GM21717 (cell line): Measurements from ENCODE around the gene KRTAP4-5.
"Not testable (repeated sequence)": the region's sequence is repeated elsewhere in the genome, so short reads cannot be mapped to it uniquely, and the experiment has no call there.

Source experiments
- ATAC-seq: cut with Tn5 transposase; IDR thresholded peaks from one replicate; pipeline ENCODE4 v1.9.1; 2021; ENCODE audit warnings: mild to moderate bottlenecking, moderate library complexity; ENCODE audit not compliant: unreplicated experiment

Gene KRTAP4-5

GRCh38 chr17:41147531-41148204 is 2.0 kb downstream of the KRTAP4-5 start:
- no peak for ATAC-seq

- no peak for ATAC-seq
These were observed 4.4 kb downstream of the KRTAP4-5 start for GRCh38 chr17:41145261-41145660.

- no peak for ATAC-seq
These were observed 4.8 kb downstream of the KRTAP4-5 start for GRCh38 chr17:41144846-41145245.

DNA sequence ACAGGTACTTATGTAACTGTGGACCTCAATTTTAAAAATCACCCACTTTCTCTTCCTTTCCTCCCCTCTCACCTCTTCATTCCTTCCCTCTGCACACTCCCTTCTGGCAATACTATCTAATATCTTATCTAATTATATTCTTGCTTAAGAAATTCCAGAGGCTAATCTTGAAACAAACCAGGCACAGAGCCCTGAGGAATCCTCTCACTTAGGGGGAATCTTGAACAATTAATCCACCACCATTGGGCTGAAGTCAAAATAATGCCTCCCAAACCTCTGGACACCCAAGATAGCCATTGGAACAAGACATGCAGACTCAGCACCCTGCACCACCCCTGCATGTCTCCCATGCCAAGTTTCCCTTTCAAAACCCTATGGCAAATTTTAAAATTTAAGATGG is 8.3 kb downstream of the KRTAP4-5 start:
- no peak for ATAC-seq

GRCh38 chr17:41140360-41141131 is 9.1 kb downstream of the KRTAP4-5 start, which contains the start of gene KRTAP4-6:
TSS of gene KRTAP4-6 (minus strand) at chr17:41140544. CDS start at chr17:41140487, 57 bp downstream.
- no peak for ATAC-seq

DNA sequence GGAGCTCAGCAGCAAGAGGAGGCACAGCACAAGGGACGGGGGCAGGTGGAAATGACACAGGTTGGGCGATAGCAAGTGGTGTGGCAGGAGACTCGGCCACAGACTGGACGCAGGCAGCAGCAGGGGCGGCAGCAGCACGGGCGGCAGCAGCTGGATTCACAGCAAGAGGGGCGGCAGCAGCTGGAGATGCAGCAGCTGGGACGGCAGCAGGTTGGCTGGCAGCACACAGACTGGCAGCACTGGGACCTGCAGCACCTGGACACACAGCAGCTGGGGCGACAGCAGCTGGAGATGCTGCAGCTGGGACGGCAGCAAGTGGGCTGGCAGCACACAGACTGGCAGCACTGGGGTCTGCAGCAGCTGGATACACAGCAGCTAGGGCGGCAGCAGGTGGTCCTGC is 9.8 kb downstream of the KRTAP4-5 start:
- ATAC-seq = not testable (repeated sequence)

DNA sequence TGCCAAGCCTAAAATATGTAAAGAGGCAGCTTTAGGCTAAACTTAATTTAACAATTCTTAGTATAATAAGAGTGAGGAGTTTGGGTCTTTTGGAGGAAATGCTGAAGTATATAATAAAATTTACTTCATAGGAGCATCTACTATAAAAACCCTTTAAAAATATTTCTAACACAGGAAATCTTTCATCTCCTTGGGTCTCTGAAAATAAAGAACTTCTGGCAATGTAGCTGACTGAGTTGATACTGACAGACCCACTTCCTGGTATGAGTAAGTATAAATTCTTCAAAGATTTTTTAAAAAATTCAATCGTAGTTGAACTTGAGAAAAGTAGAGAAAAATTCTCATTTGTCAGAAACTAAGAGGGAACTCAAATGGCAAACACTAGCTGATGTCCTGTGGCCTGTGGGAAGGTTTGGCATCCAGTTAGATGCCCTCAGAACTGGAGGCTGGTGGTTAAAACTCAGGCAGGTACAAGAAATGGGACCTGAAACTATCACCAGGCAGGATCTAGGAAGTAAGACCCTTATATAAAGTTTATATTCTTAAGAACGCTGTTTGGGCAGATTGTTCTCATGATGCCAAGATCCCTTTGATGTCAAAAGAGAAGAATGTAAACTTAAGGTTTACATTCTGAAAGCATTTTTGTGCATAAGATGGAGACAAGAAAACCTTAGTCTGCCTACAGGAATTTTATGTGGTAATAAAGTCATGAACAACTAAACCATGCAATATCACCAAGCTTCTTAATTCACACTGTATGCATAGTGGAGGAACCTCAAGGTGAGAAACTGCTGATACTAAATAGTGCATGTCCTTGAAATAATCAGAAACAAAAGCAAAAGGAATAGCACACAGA is 15.5 kb downstream of the KRTAP4-5 start:
- ATAC-seq = no peak

GRCh38 chr17:41131979-41132378 is 17.6 kb downstream of the KRTAP4-5 start:
- ATAC-seq = no peak

DNA sequence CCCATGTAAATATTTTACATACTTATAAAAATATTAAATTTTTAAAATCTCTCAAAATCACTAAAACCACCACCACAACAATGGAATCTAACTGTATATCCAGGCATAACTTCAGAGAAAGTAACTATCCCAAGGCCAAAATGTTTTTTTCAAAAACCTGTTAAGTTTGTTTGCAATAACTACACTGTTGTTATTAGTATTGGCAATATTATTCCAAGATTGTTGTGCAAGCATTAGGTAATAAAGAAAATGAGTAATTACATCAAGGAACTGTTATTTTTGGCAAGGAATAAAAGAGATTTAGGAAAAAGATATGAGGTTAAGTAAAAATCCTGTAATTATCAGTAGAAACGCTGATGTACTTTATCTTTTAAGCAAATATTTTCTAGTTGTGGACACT is 22.3 kb downstream of the KRTAP4-5 start:
- no peak for ATAC-seq

- ATAC-seq = no peak
These were observed 23.2 kb downstream of the KRTAP4-5 start for GRCh38 chr17:41126412-41126811.

GRCh38 chr17:41125064-41125463 is 24.6 kb downstream of the KRTAP4-5 start:
- ATAC-seq = no peak

GRCh38 chr17:41123991-41124371 is 25.6 kb downstream of the KRTAP4-5 start, which contains the start of gene KRTAP4-12:
TSS of gene KRTAP4-12 (minus strand) at chr17:41124182. CDS start at chr17:41124122, 60 bp downstream.
- ATAC-seq = not testable (repeated sequence)

DNA sequence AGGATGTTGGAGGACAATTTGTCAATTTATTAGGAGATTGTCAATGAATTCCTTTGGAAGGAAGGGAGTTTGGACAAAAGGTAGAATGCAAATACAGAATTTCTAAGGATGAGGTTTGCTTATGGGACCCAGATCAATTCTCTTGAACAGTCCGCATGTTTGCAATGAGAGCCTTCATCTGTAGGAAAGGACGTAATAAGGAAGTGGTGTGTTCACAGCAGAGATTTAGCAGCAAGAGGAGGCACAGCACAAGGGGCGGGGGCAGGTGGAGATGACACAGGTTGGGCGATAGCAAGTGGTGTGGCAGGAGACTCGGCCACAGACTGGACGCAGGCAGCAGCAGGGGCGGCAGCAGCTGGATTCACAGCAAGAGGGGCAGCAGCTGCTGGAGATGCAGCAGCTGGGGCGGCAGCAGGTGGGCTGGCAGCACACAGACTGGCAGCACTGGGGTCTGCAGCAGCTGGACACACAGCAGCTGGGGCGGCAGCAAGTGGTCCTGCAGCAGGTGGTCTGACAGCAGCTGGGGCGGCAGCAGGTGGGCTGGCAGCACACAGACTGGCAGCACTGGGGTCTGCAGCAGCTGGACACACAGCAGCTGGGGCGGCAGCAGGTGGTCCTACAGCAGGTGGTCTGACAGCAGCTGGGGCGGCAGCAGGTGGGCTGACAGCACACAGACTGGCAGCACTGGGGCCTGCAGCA is 26.2 kb downstream of the KRTAP4-5 start:
- not testable (repeated sequence) for ATAC-seq

DNA sequence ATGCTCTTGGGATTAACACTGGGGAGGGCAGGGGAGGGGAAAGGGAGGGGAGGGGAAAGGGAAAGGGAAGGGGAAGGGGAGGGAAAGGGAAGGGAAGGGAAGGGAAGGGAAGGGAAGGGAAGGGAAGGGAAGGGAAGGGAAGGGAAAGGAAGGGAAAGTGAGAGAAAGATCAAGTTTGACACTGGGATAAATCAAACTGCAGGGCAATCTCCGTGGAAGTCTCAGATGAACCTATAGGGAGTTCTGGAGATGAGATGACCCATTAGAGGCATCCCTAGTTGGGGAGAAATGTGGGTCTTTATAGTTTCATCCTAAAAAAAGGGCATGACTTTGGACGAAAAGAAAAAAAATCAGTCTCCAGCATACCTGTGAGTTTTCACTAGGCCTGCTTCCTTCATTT is 27.9 kb downstream of the KRTAP4-5 start:
- no peak for ATAC-seq

DNA sequence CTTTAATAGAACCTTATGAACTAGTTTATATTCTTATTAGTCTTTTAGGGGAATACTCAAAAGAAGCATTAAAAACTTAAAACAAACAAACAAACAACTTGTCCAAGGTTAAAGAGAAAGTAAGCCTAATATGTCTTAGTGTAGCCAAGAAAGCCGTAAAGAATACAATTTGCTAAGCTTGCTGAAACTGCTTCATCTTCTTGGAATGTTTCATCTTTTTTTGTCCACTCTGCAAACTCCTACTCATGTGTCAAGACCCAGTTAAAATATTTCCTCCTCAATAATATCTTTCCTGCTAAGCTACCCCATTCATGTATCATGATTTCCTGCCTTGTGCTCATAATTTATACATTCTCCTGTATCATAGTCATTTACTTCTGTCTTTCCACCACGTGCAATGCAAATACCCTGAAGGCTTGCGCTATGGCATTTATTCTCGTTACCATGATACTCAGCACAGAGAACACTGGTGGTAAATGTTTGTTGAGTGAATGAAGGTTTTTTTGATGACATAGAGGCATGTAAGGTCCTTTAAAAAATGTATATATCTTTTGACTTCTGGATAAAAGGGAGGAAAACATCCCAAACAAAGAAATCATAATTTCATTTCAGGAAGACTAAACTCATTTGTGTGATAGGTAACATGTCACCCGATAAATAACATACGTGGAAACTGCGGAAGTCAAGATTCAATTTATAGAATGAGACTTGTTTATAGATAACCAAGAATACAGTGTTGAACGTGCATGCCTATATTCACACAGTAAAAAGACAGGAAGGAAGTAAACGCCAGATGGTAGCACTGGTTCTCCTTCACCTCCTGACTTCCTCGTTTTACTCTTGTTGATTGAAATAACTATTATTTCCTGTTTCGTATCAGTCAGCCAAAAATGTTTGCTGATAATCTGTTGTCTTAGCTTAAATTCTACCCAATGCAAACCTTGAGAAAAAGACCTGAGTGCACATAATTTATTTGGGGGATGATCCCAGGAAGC is 29.6 kb downstream of the KRTAP4-5 start:
- ATAC-seq = not testable (repeated sequence)

DNA sequence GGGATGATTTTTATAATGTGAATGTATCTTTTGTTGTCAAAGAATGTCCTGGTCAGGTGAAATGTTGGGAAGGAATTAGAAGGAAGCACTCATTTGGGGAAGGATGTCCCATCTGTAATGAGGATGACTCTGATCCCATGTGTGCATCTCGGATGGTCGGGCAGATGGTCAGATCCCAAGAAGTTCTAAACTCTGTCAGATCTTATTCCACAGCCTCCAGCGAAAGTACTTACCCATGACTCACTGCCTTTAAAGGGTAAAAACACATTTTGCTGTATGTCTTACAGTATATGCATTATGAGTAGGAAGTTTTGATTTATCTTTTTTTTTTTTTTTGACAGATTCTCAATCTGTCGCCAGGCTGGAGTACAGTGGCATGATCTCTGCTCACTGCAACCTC is 30.9 kb downstream of the KRTAP4-5 start:
- ATAC-seq = no peak

DNA sequence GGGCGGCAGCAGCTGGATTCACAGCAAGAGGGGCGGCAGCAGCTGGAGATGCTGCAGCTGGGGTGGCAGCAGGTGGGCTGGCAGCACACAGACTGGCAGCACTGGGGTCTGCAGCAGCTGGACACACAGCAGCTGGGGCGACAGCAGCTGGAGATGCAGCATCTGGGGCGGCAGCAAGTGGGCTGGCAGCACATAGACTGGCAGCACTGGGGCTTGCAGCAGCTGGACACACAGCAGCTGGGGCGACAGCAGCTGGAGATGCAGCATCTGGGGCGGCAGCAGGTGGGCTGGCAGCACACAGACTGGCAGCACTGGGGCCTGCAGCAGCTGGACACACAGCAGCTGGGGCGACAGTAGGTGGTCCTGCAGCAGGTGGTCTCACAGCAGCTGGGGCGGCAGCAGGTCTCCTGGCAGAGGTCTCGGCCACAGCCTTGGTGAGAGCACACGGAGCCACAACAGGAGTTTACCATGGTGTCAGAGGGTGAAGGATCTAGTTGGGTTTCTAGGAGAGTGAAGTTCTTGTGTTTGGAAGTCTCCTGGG is 31.7 kb downstream of the KRTAP4-5 start, which contains the start of gene KRTAP4-11:
KRTAP4-11 (minus strand) TSS at position 528 of the 541 bp plus-strand sequence; CDS start at position 470, 58 bp downstream.
- ATAC-seq = not testable (repeated sequence)

DNA sequence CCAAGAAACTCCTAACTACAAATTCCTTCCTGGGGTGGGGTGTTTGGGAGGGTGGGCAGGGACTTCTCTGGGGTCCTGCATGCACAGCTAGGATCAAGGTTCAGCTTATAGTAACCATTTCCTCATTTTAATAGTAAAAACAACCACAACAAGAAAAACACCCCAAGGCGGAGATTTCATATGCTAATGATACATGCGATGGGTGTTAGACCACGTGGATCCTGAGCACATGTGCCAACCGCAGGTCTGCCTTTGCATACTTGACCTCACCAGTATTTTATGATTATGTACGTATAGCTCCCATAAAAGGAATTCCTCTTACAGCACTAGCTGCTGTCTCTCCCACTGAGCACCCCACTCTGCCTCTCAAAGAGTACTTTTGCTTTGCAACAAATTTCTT is 33.3 kb downstream of the KRTAP4-5 start:
- no peak for ATAC-seq
